Endometrial microvascular endothelial cells (primary cell): Measurements from ENCODE around the gene AFF1. TPM values are rescaled to one million over a fixed set of nuclear protein-coding genes. Genes with fewer than 3 reads are reported as not detected.
"Not testable (repeated sequence)": the region's sequence is repeated elsewhere in the genome, so short reads cannot be mapped to it uniquely, and the experiment has no call there.

Source experiments
- in situ Hi-C: cut with HindIII; loops from 2 replicates; pipeline ENCODE4 v1.10.0; 2017; ENCODE audit warnings: low sequenced_read_pairs, low pct_unique_long_range_greater_than_20kb; ENCODE audit errors: inconsistent ontology term
- total RNA-seq: library from RNA; depleted of rRNA; stranded (reverse); fragments of >200 nt; gene quantifications from one replicate; pipeline ENCODE4 v1.2.3, GENCODE V29; 2015; ENCODE audit errors: inconsistent ontology term

AFF1 gene
- total RNA-seq, 1 donor from 2014 or later, result 40.8 TPM

GRCh38 chr4:87002682-87003043, 67.9 kb downstream of the AFF1 start:
- in situ Hi-C loops, result no loop called here

- in situ Hi-C loops, result no loop called here
These were observed 68.5 kb downstream of the AFF1 start for GRCh38 chr4:87003266-87003665.

GRCh38 chr4:87005369-87005689, 70.5 kb downstream of the AFF1 start:
- in situ Hi-C loops, result no loop called here

GRCh38 chr4:87005690-87006425, 71.0 kb downstream of the AFF1 start:
- in situ Hi-C loops, result no loop called here

- in situ Hi-C loops, result no loop called here
These were observed 71.5 kb downstream of the AFF1 start for GRCh38 chr4:87006426-87006675.

- in situ Hi-C loops, result no loop called here
These were observed 72.1 kb downstream of the AFF1 start for GRCh38 chr4:87006676-87007527.

GRCh38 chr4:87007528-87008446, 73.0 kb downstream of the AFF1 start:
- in situ Hi-C loops, result no loop called here

- in situ Hi-C loops, result no loop called here
These were observed 74.4 kb downstream of the AFF1 start for GRCh38 chr4:87009095-87009648.

GRCh38 chr4:87010192-87010591, 75.4 kb downstream of the AFF1 start:
- in situ Hi-C loops, result no loop called here

GRCh38 chr4:87011340-87012034, 76.7 kb downstream of the AFF1 start:
- in situ Hi-C loops, result no loop called here

GRCh38 chr4:87012265-87012953, 77.6 kb downstream of the AFF1 start:
- in situ Hi-C loops, result no loop called here

- in situ Hi-C loops, result not testable (repeated sequence)
These were observed 78.1 kb downstream of the AFF1 start for GRCh38 chr4:87012954-87013308.

- in situ Hi-C loops, result no loop called here
These were observed 79.5 kb downstream of the AFF1 start for GRCh38 chr4:87014284-87014782.

- in situ Hi-C loops, result no loop called here
These were observed 80.6 kb downstream of the AFF1 start for GRCh38 chr4:87015416-87015815.

- in situ Hi-C loops, result no loop called here
These were observed 83.0 kb downstream of the AFF1 start for GRCh38 chr4:87017580-87018342.

- in situ Hi-C loops, result no loop called here
These were observed 83.9 kb downstream of the AFF1 start for GRCh38 chr4:87018753-87019152.

GRCh38 chr4:87019246-87019791, 84.5 kb downstream of the AFF1 start:
- in situ Hi-C loops, result no loop called here
